H1 (cell line): ENCODE results near the gene HOXD10. TPM values are rescaled to one million over a fixed set of nuclear protein-coding genes. Genes with fewer than 3 reads are reported as not detected.
A peak's percentile ranks its signal among the peaks of the same experiment; 100 is the strongest.

Source experiments
- CTCF ChIA-PET: fragments of 300-600 bp; sonication (Branson Sonifier 250); formaldehyde crosslinking; loops from one replicate; lab custom pipeline; 2021; ENCODE audit not compliant: partially characterized antibody; lab: Charles Lee
- POLR2A ChIA-PET: fragments of 300-600 bp; sonication (Branson Sonifier 250); formaldehyde crosslinking; loops from one replicate; lab custom pipeline; 2021; ENCODE audit warnings: inconsistent platforms; ENCODE audit not compliant: partially characterized antibody; lab: Charles Lee
- DNase-seq, 2 experiments: peaks; one replicate each; pipeline versions ENCODE4 v3.0.0 to v3.0.0-alpha.2; 2010 to 2022; ENCODE audit warnings: low spot score in 2 of 2, low read depth in 1 of 2, mixed read lengths in 1 of 2
- FAIRE-seq: peaks from 2 replicates; lab custom pipeline; 2011; peaks lifted over from hg19 to GRCh38; lab: Jason Lieb, UNC
- H2AFZ ChIP-seq: 2 replicates; pipeline ENCODE4 v1.8.1; 2012; ENCODE audit warnings: low read length, inconsistent platforms
- H2AK5ac ChIP-seq: 2 replicates; pipeline ENCODE4 v1.6.1; 2013; ENCODE audit warnings: low read depth, low read length
- H2BK120ac ChIP-seq: replicated peaks from 2 replicates; pipeline ENCODE3; 2013; ENCODE audit warnings: low read depth, low read length, inconsistent platforms
- H2BK12ac ChIP-seq: 2 replicates; pipeline ENCODE4 v1.6.1; 2013; ENCODE audit warnings: low read depth, low read length
- H2BK15ac ChIP-seq: 2 replicates; pipeline ENCODE4 v1.6.1; 2013; ENCODE audit warnings: low read length
- H2BK20ac ChIP-seq: 2 replicates; pipeline ENCODE4 v1.6.1; 2013; ENCODE audit warnings: low read length
- H2BK5ac ChIP-seq: 2 replicates; pipeline ENCODE4 v1.6.1; 2013; ENCODE audit warnings: low read depth, low read length
- H3K14ac ChIP-seq: 2 replicates; pipeline ENCODE4 v1.6.1; 2013; ENCODE audit warnings: inconsistent platforms; ENCODE audit not compliant: insufficient read length
- H3K18ac ChIP-seq: 2 replicates; pipeline ENCODE4 v1.6.1; 2013; ENCODE audit warnings: low read length; ENCODE audit errors: extremely low read depth
- H3K23ac ChIP-seq: 2 replicates; pipeline ENCODE4 v1.6.1; 2013; ENCODE audit warnings: inconsistent platforms; ENCODE audit not compliant: insufficient read length
- H3K23me2 ChIP-seq: 2 replicates; pipeline ENCODE4 v1.6.1; 2013; ENCODE audit warnings: low read depth, low read length
- H3K27ac ChIP-seq: 2 replicates; pipeline ENCODE4 v1.6.1; 2011; ENCODE audit warnings: low read depth, low read length, inconsistent platforms
- H3K27me3 ChIP-seq, 4 experiments: replicated peaks in 1 of 4; 1 replicate in 1 of 4; 2 replicates in 3 of 4; pipeline versions ENCODE4 v1.6.1 to v1.8.1; 2011 to 2013; ENCODE audit warnings: low read length in 3 of 4, mild to moderate bottlenecking in 3 of 4, inconsistent platforms in 2 of 4, mixed read lengths in 2 of 4, moderate library complexity in 1 of 4; ENCODE audit not compliant: control insufficient read depth in 3 of 4, insufficient read depth in 3 of 4; ENCODE audit errors: extremely low read depth in 1 of 4
- H3K36me3 ChIP-seq, 4 experiments: 2 replicates each; pipeline versions ENCODE4 v1.6.1 to v1.8.1; 2011 to 2013; ENCODE audit warnings: mild to moderate bottlenecking in 4 of 4, low read length in 3 of 4, moderate library complexity in 2 of 4, control low read depth in 1 of 4, inconsistent platforms in 1 of 4; ENCODE audit not compliant: insufficient read depth in 4 of 4, control insufficient read depth in 2 of 4
- H3K4ac ChIP-seq: replicated peaks from 2 replicates; pipeline ENCODE3; 2013; ENCODE audit warnings: low read length, low read depth, mixed read lengths, inconsistent platforms; ENCODE audit not compliant: insufficient read length
- H3K4me1 ChIP-seq, 4 experiments: replicated peaks in 1 of 4; 1 replicate in 1 of 4; 2 replicates in 3 of 4; pipeline versions ENCODE4 v1.6.1 to v1.8.1; 2011 to 2013; ENCODE audit warnings: low read length in 3 of 4, inconsistent platforms in 2 of 4, mixed read lengths in 1 of 4; ENCODE audit not compliant: insufficient read depth in 4 of 4, control insufficient read depth in 3 of 4
- H3K4me2 ChIP-seq, 2 experiments: 2 replicates each; pipeline versions ENCODE4 v1.6.1 to v1.8.1; 2011 to 2013; ENCODE audit warnings: low read depth in 2 of 2, low read length in 2 of 2, control low read depth in 1 of 2, inconsistent platforms in 1 of 2, mild to moderate bottlenecking in 1 of 2; ENCODE audit not compliant: insufficient read depth in 1 of 2
- H3K4me3 ChIP-seq, 4 experiments: fragments of 200-600, 300-600 bp in 1 of 4; sonication (generic), shearing (Covaris generic), sonication (Bioruptor Twin) in 1 of 4; 2 replicates each; pipeline versions ENCODE4 v1.5.1 to v1.8.1; 2011 to 2016; ENCODE audit warnings: low read length in 4 of 4, low read depth in 3 of 4, control low read depth in 2 of 4, inconsistent platforms in 2 of 4, mild to moderate bottlenecking in 2 of 4, mixed read lengths in 1 of 4, moderate library complexity in 1 of 4; ENCODE audit not compliant: insufficient read depth in 2 of 4; ENCODE audit errors: extremely low read depth in 1 of 4
- H3K56ac ChIP-seq: replicated peaks from 2 replicates; pipeline ENCODE3; 2013; ENCODE audit warnings: low read depth, mild to moderate bottlenecking, mixed read lengths, low read length, inconsistent platforms; ENCODE audit not compliant: insufficient read length
- H3K79me1 ChIP-seq: 2 replicates; pipeline ENCODE4 v1.6.1; 2013; ENCODE audit warnings: low read depth, low read length, control low read depth
- H3K79me2 ChIP-seq, 2 experiments: 2 replicates each; pipeline versions ENCODE4 v1.6.1 to v1.8.1; 2012 to 2013; ENCODE audit warnings: low read length in 2 of 2, mild to moderate bottlenecking in 2 of 2, inconsistent platforms in 1 of 2; ENCODE audit not compliant: insufficient read depth in 2 of 2, control insufficient read depth in 1 of 2
- H3K9ac ChIP-seq, 4 experiments: replicated peaks in 1 of 4; 1 replicate in 1 of 4; 2 replicates in 3 of 4; pipeline versions ENCODE4 v1.6.1 to v1.8.1; 2011 to 2013; ENCODE audit warnings: low read depth in 3 of 4, low read length in 3 of 4, control low read depth in 2 of 4, mild to moderate bottlenecking in 2 of 4, moderate library complexity in 2 of 4, inconsistent platforms in 1 of 4; ENCODE audit errors: extremely low read depth in 1 of 4
- H3K9me3 ChIP-seq, 2 experiments: 2 replicates each; pipeline versions ENCODE4 v1.6.1 to v1.8.1; 2012 to 2013; ENCODE audit warnings: mild to moderate bottlenecking in 2 of 2, moderate library complexity in 2 of 2, control low read depth in 1 of 2, inconsistent platforms in 1 of 2, low read depth in 1 of 2, low read length in 1 of 2, mixed read lengths in 1 of 2; ENCODE audit not compliant: insufficient read depth in 2 of 2
- H4K20me1 ChIP-seq, 2 experiments: replicated peaks in 1 of 2; 2 replicates each; pipeline versions ENCODE3 to v1.8.1; 2011 to 2013; ENCODE audit warnings: inconsistent platforms in 2 of 2, low read length in 2 of 2, mild to moderate bottlenecking in 1 of 2; ENCODE audit not compliant: insufficient read depth in 2 of 2, control insufficient read depth in 1 of 2
- H4K5ac ChIP-seq: 2 replicates; pipeline ENCODE4 v1.6.1; 2013; ENCODE audit warnings: low read length, low read depth, mixed read lengths, inconsistent platforms; ENCODE audit not compliant: insufficient read length
- H4K8ac ChIP-seq: 2 replicates; pipeline ENCODE4 v1.8.0; 2013; ENCODE audit warnings: mild to moderate bottlenecking, moderate library complexity, low read length, inconsistent platforms; ENCODE audit not compliant: insufficient read depth; ENCODE audit errors: extremely low read depth
- H4K91ac ChIP-seq: replicated peaks from 2 replicates; pipeline ENCODE3; 2013; ENCODE audit warnings: low read length, mixed read lengths, inconsistent platforms; ENCODE audit not compliant: insufficient read length
- RNF2 ChIP-seq: fragments of 200-900, 300-1000 bp; sonication (generic); IDR thresholded peaks from 2 replicates; pipeline ENCODE4 v1.7.1; 2016; ENCODE audit warnings: borderline replicate concordance, low read depth, mild to moderate bottlenecking, antibody characterized with exemption, low read length; ENCODE audit not compliant: poor library complexity, severe bottlenecking; ENCODE audit errors: missing control alignments
- SIRT6 ChIP-seq: IDR thresholded peaks from one replicate; pipeline ENCODE4 v1.7.1; 2012; ENCODE audit warnings: low read length, inconsistent platforms
- WGBS, 2 experiments: shearing (Covaris generic) in 1 of 2; methylation state at CpG; one replicate each; pipeline versions ENCODE4 v1.1.6 to v1.1.7; 2013 to 2015; ENCODE audit warnings: low lambda C conversion rate in 2 of 2, mixed read lengths in 2 of 2, inconsistent platforms in 1 of 2, low coverage in 1 of 2, missing lambda C conversion rate in 1 of 2; ENCODE audit not compliant: insufficient replicate concordance in 2 of 2, insufficient coverage in 1 of 2, insufficient read length in 1 of 2; ENCODE audit errors: extremely low coverage in 1 of 2, missing lambda C conversion rate in 1 of 2; 5-methylcytosine and 5-hydroxymethylcytosine counted together
- polyA plus RNA-seq, 7 experiments: library from polyadenylated mRNA; depleted of rRNA in 3 of 7; stranded (reverse) in 5 of 7; unstranded in 2 of 7; fragments of >200 nt in 5 of 7; fragments of 200-250 nt in 2 of 7; gene quantifications; 1 replicate in 5 of 7; 2 replicates in 1 of 7; 4 replicates in 1 of 7; pipeline versions ENCODE4 v1.2.1 to v1.2.3, GENCODE V29; 2011 to 2013; ENCODE audit warnings: missing spikeins in 2 of 7, mixed read lengths in 2 of 7
- total RNA-seq: library from RNA; stranded (reverse); fragmentation: NEBNext Ultra II Directional; extraction: Animal tissue kit (Norgen Biotek cat#: 25700); gene quantifications from 2 replicates; pipeline ENCODE4 v1.2.1, GENCODE V29; 2021

Gene HOXD10
- total and polyA plus RNA-seq, 2 of the 8 experiments (the other 6 are each of a cell fraction or from before 2014, with no cell fraction given), result not detected

- Histone ChIP-seq H3K23me2 (peaks cover 2% of the 10 kb centered on the region; the same call in 1 of the 2 replicates), H3K36me3 (peaks cover 0 to 25% (median 0%) of the 10 kb centered on the region in 4 experiments; a peak in 1 of 8 replicates), H2BK5ac (no peak overlapping the region), H4K8ac (no peak overlapping the region), H3K9ac (no peak overlapping the region), H3K9me3 (no peaks in the 10 kb centered on the region; a peak in 1 of 4 replicates), H4K20me1 (peaks cover 23 to 34% of the 10 kb centered on the region in 2 experiments), H3K4me2 (no peak overlapping the region), H3K27me3 (peaks cover 96 to 100% (median 99%) of the 10 kb centered on the region in 4 experiments), H3K27ac (no peak overlapping the region), H3K4me1 (peaks cover 0 to 18% (median 9%) of the 10 kb centered on the region in 4 experiments; a peak in 6 of 7 replicates), H3K79me2 (no peaks in the 10 kb centered on the region), H3K4ac (no peak overlapping the region), H3K14ac (no peak overlapping the region), H4K5ac (no peak overlapping the region), H2AK5ac (no peak overlapping the region), H4K91ac (no peak overlapping the region), H3K79me1 (no peaks in the 10 kb centered on the region), H2AFZ (no peak overlapping the region), H2BK20ac (no peak overlapping the region), H3K23ac (no peak overlapping the region), H3K18ac (no peak overlapping the region), H3K56ac (no peak overlapping the region), H2BK120ac (no peak overlapping the region), H3K4me3 (no peak overlapping the region), H2BK12ac (0 out of 2 replicates have a peak overlapping the region, but pooled peaks have one; percentile 27), H2BK15ac (no peak overlapping the region)
- FAIRE-seq (no peak), DNase-seq (peak in 1 of 2 experiments; percentile 44)
- WGBS, 2 experiments, result 24% methylated on average over 9 of the region's 9 CpGs; no CpG with 5 or more reads in 1 of the 2 experiments
- ChIA-PET POLR2A (interaction anchor here (0.8 kb wide), 1 partner anchor 15 kb away, joined by 3 read pairs; no protein-coding TSS in a partner anchor), CTCF (interaction anchor here (0.8 to 6.2 kb wide), 12 partner anchors 9 to 1023 kb away, joined by 3 to 72 read pairs (median 12); partner anchors contain the start of gene HOXD10)
- peak; percentile 58 for TF ChIP-seq RNF2
- no peak for TF ChIP-seq SIRT6
These were observed 8.6 kb downstream of the HOXD10 start for GRCh38 chr2:176124947-176125771.
